ENCODE data around the gene BANP.

DNA sequence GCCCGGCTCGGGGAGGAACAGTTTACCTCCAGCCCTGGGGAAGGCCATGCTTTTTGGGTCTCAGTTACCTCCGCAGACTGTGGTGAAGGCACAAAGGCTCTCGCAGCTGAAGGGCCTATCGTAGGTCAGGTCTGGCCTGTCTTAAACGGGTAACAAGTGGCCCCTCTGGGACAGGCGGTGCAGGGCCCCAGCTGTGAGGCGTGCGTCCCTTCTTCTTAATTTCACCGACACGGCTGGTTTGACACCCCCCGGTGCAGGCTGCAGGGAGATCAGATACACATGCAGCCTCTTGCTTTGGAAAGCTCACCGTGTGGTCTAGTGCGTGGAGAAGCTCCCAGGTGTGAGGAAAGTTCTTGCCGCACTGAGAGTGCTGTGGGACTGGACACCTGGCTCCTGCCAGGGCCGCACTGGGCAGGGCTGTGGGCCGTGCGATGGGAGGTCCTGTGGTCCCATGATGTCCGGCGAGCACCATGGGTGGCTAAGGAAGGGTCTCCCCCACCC lies 162.4 kb downstream of the BANP start:
- TF ChIP-seq, protein P1, sequence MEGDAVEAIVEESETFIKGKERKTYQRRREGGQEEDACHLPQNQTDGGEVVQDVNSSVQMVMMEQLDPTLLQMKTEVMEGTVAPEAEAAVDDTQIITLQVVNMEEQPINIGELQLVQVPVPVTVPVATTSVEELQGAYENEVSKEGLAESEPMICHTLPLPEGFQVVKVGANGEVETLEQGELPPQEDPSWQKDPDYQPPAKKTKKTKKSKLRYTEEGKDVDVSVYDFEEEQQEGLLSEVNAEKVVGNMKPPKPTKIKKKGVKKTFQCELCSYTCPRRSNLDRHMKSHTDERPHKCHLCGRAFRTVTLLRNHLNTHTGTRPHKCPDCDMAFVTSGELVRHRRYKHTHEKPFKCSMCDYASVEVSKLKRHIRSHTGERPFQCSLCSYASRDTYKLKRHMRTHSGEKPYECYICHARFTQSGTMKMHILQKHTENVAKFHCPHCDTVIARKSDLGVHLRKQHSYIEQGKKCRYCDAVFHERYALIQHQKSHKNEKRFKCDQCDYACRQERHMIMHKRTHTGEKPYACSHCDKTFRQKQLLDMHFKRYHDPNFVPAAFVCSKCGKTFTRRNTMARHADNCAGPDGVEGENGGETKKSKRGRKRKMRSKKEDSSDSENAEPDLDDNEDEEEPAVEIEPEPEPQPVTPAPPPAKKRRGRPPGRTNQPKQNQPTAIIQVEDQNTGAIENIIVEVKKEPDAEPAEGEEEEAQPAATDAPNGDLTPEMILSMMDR (conservative IDR thresholded peaks at IDR 0.05), result no peak
- TF ChIP-seq ZFX (IDR thresholded peaks at IDR 0.05), result no peak

Data from C4-2B (cell line).